HG03175 (cell line): ENCODE results near the gene DPP9.
"Not testable (repeated sequence)": the region's sequence is repeated elsewhere in the genome, so short reads cannot be mapped to it uniquely, and the experiment has no call there.

Experiments
- ATAC-seq: cut with Tn5 transposase; IDR thresholded peaks from one replicate; pipeline ENCODE4 v1.9.1; 2021; ENCODE audit warnings: mild to moderate bottlenecking, moderate library complexity; ENCODE audit not compliant: unreplicated experiment

The DPP9 gene

GRCh38 chr19:4691373-4691772, 32.3 kb downstream of the DPP9 start:
- no peak for ATAC-seq

GRCh38 chr19:4690361-4690760, 33.3 kb downstream of the DPP9 start:
- no peak for ATAC-seq

- no peak for ATAC-seq
Observed at GRCh38 chr19:4689403-4689802, 34.2 kb downstream of the DPP9 start.

GRCh38 chr19:4688587-4688986, 35.1 kb downstream of the DPP9 start:
- no peak for ATAC-seq

GRCh38 chr19:4687396-4687795, 36.2 kb downstream of the DPP9 start:
- ATAC-seq, result no peak

GRCh38 chr19:4686700-4687099, 36.9 kb downstream of the DPP9 start:
- ATAC-seq, result no peak

- ATAC-seq, result no peak
Observed at GRCh38 chr19:4684312-4685095, 39.1 kb downstream of the DPP9 start.

- ATAC-seq, result no peak
Observed at GRCh38 chr19:4682417-4683200, 41.0 kb downstream of the DPP9 start.

GRCh38 chr19:4680021-4680420, 43.6 kb downstream of the DPP9 start:
- ATAC-seq, result not testable (repeated sequence)

- ATAC-seq, result no peak
Observed at GRCh38 chr19:4678881-4679790, 44.5 kb downstream of the DPP9 start.

- ATAC-seq, result no peak
Observed at GRCh38 chr19:4676955-4677731, 46.5 kb downstream of the DPP9 start.

GRCh38 chr19:4675346-4675745, 48.3 kb downstream of the DPP9 start:
- no peak for ATAC-seq

GRCh38 chr19:4673726-4674125, 49.9 kb downstream of the DPP9 start:
- no peak for ATAC-seq

GRCh38 chr19:4673216-4673615, 50.4 kb downstream of the DPP9 start:
- no peak for ATAC-seq

- no peak for ATAC-seq
Observed at GRCh38 chr19:4671185-4671851, 52.3 kb downstream of the DPP9 start.

- peak; percentile 93 for ATAC-seq
Observed at GRCh38 chr19:4669723-4670480, 53.7 kb downstream of the DPP9 start, which contains the start of gene MYDGF. Gene MYDGF, minus strand, starts transcription at chr19:4670342. Its CDS starts 8 bp downstream, at chr19:4670334.

- ATAC-seq, result no peak
Observed at GRCh38 chr19:4664642-4665041, 59.0 kb downstream of the DPP9 start.

- no peak for ATAC-seq
Observed at GRCh38 chr19:4662812-4663211, 60.8 kb downstream of the DPP9 start.
